HG03196 (cell line): ENCODE results near the gene EIF3K.
A peak's percentile ranks its signal among the peaks of the same experiment; 100 is the strongest.
"Not testable (repeated sequence)": the region's sequence is repeated elsewhere in the genome, so short reads cannot be mapped to it uniquely, and the experiment has no call there.

Source experiments
- ATAC-seq: cut with Tn5 transposase; IDR thresholded peaks from one replicate; pipeline ENCODE4 v1.9.1; 2021; ENCODE audit not compliant: unreplicated experiment

EIF3K gene

GRCh38 chr19:38618590-38619360, at the start of gene EIF3K:
TSS of gene EIF3K (plus strand) at chr19:38619188. CDS start at chr19:38619269, 81 bp downstream.
- peak; percentile 64 for ATAC-seq

GRCh38 chr19:38569368-38569983, 49.5 kb upstream of the EIF3K start:
- ATAC-seq, result no peak

GRCh38 chr19:38571682-38572081, 47.3 kb upstream of the EIF3K start:
- no peak for ATAC-seq

- ATAC-seq, result no peak
Observed at GRCh38 chr19:38577826-38578225, 41.2 kb upstream of the EIF3K start.

GRCh38 chr19:38579304-38579703, 39.7 kb upstream of the EIF3K start:
- ATAC-seq, result not testable (repeated sequence)

- no peak for ATAC-seq
Observed at GRCh38 chr19:38580080-38580479, 38.9 kb upstream of the EIF3K start.

GRCh38 chr19:38583219-38583984, 35.6 kb upstream of the EIF3K start:
- no peak for ATAC-seq

GRCh38 chr19:38583985-38584305, 35.0 kb upstream of the EIF3K start:
- ATAC-seq, result no peak

- no peak for ATAC-seq
Observed at GRCh38 chr19:38587562-38587961, 31.4 kb upstream of the EIF3K start.

GRCh38 chr19:38588041-38588440, 30.9 kb upstream of the EIF3K start:
- ATAC-seq, result no peak

- ATAC-seq, result no peak
Observed at GRCh38 chr19:38592940-38593339, 26.0 kb upstream of the EIF3K start.

- ATAC-seq, result no peak
Observed at GRCh38 chr19:38596057-38596981, 22.7 kb upstream of the EIF3K start.

GRCh38 chr19:38597075-38597474, 21.9 kb upstream of the EIF3K start:
- ATAC-seq, result no peak

GRCh38 chr19:38599722-38600121, 19.3 kb upstream of the EIF3K start:
- ATAC-seq, result no peak

GRCh38 chr19:38602856-38603255, 16.1 kb upstream of the EIF3K start:
- ATAC-seq, result not testable (repeated sequence)

GRCh38 chr19:38606131-38606530, 12.9 kb upstream of the EIF3K start:
- no peak for ATAC-seq

GRCh38 chr19:38614289-38614688, 4.7 kb upstream of the EIF3K start:
- ATAC-seq, result no peak

- ATAC-seq, result no peak
Observed at GRCh38 chr19:38615007-38615581, 3.9 kb upstream of the EIF3K start.

- ATAC-seq, result no peak
Observed at GRCh38 chr19:38616265-38616664, 2.7 kb upstream of the EIF3K start.

- ATAC-seq, result peak; percentile 0
Observed at GRCh38 chr19:38617283-38617763, 1.7 kb upstream of the EIF3K start.
